ENCODE results near the gene SLC39A1. TPM values are rescaled to one million over a fixed set of nuclear protein-coding genes. Genes with fewer than 3 reads are reported as not detected.
"Not testable (repeated sequence)": the region's sequence is repeated elsewhere in the genome, so short reads cannot be mapped to it uniquely, and the experiment has no call there.

Gene SLC39A1
- total RNA-seq, 2 experiments from 2014 or later = 40.3 to 42.2 TPM

DNA sequence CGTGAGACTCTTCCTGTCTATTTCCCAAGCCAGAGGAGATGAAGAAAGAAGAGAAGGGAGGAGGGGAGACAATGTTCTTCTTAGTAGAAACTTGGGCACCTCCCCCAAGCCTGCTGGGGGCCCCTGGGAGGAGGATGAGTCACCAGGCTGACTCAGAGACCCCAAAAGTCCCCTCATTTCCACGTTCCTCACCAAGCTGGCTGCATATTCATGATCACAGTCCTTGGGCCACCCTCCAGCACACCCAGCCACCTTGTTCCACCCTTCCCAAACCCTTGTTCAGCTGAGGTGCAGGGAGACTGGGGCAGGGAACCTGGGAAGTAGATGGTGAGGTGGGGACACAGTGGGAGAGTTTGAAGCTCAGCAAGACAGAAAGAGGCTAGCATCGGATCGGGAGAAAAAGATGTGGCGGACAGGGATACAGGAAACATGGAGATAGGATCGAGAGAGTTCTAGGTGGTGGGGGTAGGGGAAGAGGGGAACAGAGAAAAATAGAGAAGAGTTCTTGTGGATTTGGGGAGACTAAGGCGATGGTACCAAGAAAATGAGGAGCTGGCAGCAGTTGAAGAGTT lies 22.1 kb upstream of the SLC39A1 start:
- ATAC-seq (peak; percentile 78), DNase-seq (peak; percentile 83)
- ChIA-PET CTCF (interaction anchor here (0.9 to 5.1 kb wide), 17 partner anchors 10 to 350 kb away, joined by 3 to 73 read pairs (median 11); partner anchors contain the start of genes CREB3L4, DENND4B, INTS3 and JTB), POLR2A (interaction anchor here (0.7 to 12.7 kb wide), 11 partner anchors 13 to 320 kb away, joined by 3 to 237 read pairs (median 4); partner anchors contain the start of genes CREB3L4, JTB and SLC39A1)
- H3K4me1 Mint-ChIP-seq (ENCODE audit: low read depth) = peaks cover 30% of the 10 kb centered on the region
- H3K27ac Mint-ChIP-seq = peak overlapping the region; percentile 91
- intact Hi-C loops (cut with micrococcal nuclease) = loop anchor here (5.0 kb wide), 1 partner anchor 313 kb away; the partner anchor contains the start of gene ILF2
- H3K4me3 Mint-ChIP-seq = peak overlapping the region; percentile 85
- H3K9me3 Mint-ChIP-seq = no peaks in the 10 kb centered on the region
- no peaks in the 10 kb centered on the region for H3K27me3 Mint-ChIP-seq
- no peak for TF ChIP-seq CTCF (IDR thresholded peaks at IDR 0.05)
- peaks cover 13% of the 10 kb centered on the region for H3K36me3 Mint-ChIP-seq (ENCODE audit: low read depth)

DNA sequence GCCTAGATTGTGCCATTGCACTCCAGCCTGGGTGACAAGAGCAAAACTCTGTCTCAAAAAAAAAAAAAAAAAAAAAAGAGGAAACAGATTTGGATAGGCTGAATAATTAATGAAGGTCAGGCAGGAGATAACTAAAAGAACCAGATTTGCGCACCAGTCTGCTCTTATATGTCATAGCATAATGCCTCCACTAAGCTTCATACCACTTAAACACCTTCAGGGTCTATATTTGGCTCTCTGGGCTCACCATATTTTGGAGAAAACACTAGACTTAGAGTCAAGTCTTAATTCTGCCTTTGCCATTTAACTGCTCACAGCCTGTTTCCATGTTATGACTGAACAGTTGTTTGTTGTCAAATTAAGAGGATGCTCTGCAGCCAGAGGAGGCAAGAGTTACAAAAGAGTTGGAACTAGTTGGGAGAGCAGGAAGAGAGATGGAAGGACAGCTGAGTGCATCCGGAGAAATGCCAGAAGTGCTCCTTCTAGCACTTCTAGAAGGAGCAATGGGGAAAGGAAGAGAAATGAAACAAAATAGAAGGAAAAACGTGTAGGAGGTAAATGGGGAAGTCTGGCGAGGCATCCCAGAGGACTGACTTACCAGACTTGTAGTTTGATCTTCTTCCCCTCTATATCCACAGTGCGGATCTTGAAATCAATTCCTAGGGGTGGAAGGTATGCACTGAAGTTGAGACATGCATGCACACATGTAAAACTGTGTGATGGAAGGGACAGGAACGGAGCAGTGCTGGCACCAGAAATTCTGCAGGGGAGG lies 21.0 kb upstream of the SLC39A1 start:
- peaks cover 27% of the 10 kb centered on the region for H3K4me1 Mint-ChIP-seq (ENCODE audit: low read depth)
- peaks cover 13% of the 10 kb centered on the region for H3K36me3 Mint-ChIP-seq (ENCODE audit: low read depth)
- no peak for ATAC-seq
- H3K27ac Mint-ChIP-seq = no peak overlapping the region
- ChIA-PET POLR2A (interaction anchor here (1.2 to 12.7 kb wide), 4 partner anchors 12 to 321 kb away, joined by 3 to 237 read pairs (median 4); partner anchors contain the start of genes CREB3L4 and JTB), CTCF (interaction anchor here (1.0 to 5.1 kb wide), 8 partner anchors 9 to 186 kb away, joined by 3 to 73 read pairs (median 30); partner anchors contain the start of genes CREB3L4, DENND4B, JTB and SLC39A1)
- H3K9me3 Mint-ChIP-seq = no peaks in the 10 kb centered on the region
- TF ChIP-seq CTCF (IDR thresholded peaks at IDR 0.05) = no peak
- H3K27me3 Mint-ChIP-seq = no peaks in the 10 kb centered on the region
- intact Hi-C loops (cut with micrococcal nuclease) = no loop called here
- peak overlapping the region; percentile 1 for H3K4me3 Mint-ChIP-seq
- DNase-seq = no peak

GRCh38 chr1:153981735-153982134 lies 18.4 kb upstream of the SLC39A1 start:
- POLR2A ChIA-PET = interaction anchor here (1.1 to 1.4 kb wide), 3 partner anchors 9 to 37 kb away, joined by 3 to 5 read pairs (median 5); partner anchors contain the start of genes CREB3L4 and RPS27
- H3K27me3 Mint-ChIP-seq; H3K27ac Mint-ChIP-seq; H3K9me3 Mint-ChIP-seq; CTCF ChIA-PET; DNase-seq; ATAC-seq; H3K4me3 Mint-ChIP-seq; intact Hi-C loops (cut with micrococcal nuclease): not testable (repeated sequence)
- H3K4me1 Mint-ChIP-seq (ENCODE audit: low read depth) = peaks cover 30% of the 10 kb centered on the region
- peaks cover 23% of the 10 kb centered on the region for H3K36me3 Mint-ChIP-seq (ENCODE audit: low read depth)

DNA sequence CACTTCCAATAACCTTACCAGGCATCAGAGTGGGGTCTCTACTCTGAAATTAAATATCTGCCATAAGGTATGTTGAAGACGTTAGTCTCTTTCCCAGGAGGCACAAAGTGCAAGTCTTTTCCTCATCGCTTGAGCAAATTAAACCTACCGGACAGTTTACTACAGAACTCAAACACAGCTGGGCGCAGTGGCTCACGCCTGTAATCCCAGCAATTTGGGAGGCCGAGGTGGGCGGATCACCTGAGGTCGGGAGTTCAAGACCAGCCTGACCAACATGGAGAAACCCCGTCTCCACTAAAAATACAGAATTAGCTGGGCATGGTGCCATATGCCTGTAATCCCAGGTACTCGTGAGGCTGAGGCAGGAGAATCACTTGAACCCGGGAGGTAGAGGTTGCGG lies 15.8 kb upstream of the SLC39A1 start:
- ATAC-seq; H3K27me3 Mint-ChIP-seq; H3K9me3 Mint-ChIP-seq; intact Hi-C loops (cut with micrococcal nuclease); DNase-seq: not testable (repeated sequence)
- Mint-ChIP-seq H3K36me3 (ENCODE audit: low read depth) (peaks cover 45% of the 10 kb centered on the region), H3K4me1 (ENCODE audit: low read depth) (peaks cover 22% of the 10 kb centered on the region), H3K27ac (peak overlapping the region; percentile 95), H3K4me3 (peak overlapping the region; percentile 99)
- ChIA-PET CTCF (interaction anchor here (5.1 kb wide), 1 partner anchor 12 kb away, joined by 35 read pairs; the partner anchor contains the start of gene CREB3L4), POLR2A (interaction anchor here (1.0 to 13.9 kb wide), 8 partner anchors 10 to 243 kb away, joined by 3 to 237 read pairs (median 22); partner anchors contain the start of genes CREB3L4, CRTC2, GATAD2B and RAB13)

DNA sequence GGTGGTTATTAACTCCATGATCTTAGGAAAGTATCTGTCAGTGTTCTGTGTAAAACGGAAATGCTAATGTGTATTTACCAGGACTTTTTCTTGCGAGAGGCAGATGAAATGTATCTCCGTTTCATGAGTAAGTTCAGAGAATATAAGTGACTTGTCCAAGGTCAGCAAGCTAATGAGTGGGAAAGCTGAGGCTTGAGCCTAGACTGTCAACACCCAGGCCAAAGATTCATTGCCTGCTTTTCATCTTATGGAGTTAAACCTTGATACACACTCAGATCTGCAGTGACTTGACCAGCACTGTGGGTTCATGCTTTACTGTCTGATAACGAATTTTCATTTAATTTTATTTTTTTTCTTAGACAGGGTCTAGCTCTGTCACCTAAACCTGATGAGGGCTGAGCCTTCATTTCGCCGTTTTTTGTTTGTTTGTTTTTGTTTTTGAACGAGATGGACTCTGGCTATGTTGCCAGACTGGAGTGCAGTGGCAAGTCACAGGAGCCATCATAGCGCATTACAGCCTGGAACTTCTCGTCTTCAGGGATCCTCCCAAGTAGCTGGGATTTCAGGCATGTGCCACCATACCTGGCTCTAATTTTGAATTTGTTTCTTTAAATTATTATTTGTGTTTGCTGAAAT lies 15.1 kb upstream of the SLC39A1 start:
- no peak for DNase-seq
- peak overlapping the region; percentile 95 for H3K27ac Mint-ChIP-seq
- intact Hi-C loops (cut with micrococcal nuclease) = no loop called here
- no peaks in the 10 kb centered on the region for H3K27me3 Mint-ChIP-seq
- ChIA-PET CTCF (interaction anchor here (0.7 to 7.1 kb wide), 7 partner anchors 7 to 294 kb away, joined by 3 to 73 read pairs (median 7); partner anchors contain the start of genes CREB3L4, DENND4B, GATAD2B and HAX1), POLR2A (interaction anchor here (1.0 to 13.9 kb wide), 12 partner anchors 11 to 250 kb away, joined by 3 to 237 read pairs (median 6); partner anchors contain the start of genes CREB3L4, CRTC2, DENND4B and GATAD2B)
- H3K4me1 Mint-ChIP-seq (ENCODE audit: low read depth) = peaks cover 25% of the 10 kb centered on the region
- no peak for TF ChIP-seq CTCF (IDR thresholded peaks at IDR 0.05)
- H3K9me3 Mint-ChIP-seq = no peaks in the 10 kb centered on the region
- no peak for ATAC-seq
- H3K4me3 Mint-ChIP-seq = peak overlapping the region; percentile 99
- H3K36me3 Mint-ChIP-seq (ENCODE audit: low read depth) = peaks cover 48% of the 10 kb centered on the region
